GM10847 (cell line): ENCODE results near the gene KCTD5.
A peak's percentile ranks its signal among the peaks of the same experiment; 100 is the strongest.

Source experiments
- POLR2A ChIP-seq: IDR thresholded peaks from 2 replicates; pipeline ENCODE4 v1.6.1; 2011; ENCODE audit not compliant: insufficient read length; ENCODE audit errors: extremely low read depth

KCTD5 gene

GRCh38 chr16:2713985-2714774 lies 31.9 kb downstream of the KCTD5 start:
- no peak for TF ChIP-seq POLR2A

GRCh38 chr16:2715064-2715463 lies 32.7 kb downstream of the KCTD5 start:
- TF ChIP-seq POLR2A, result no peak

GRCh38 chr16:2715519-2715918 lies 33.2 kb downstream of the KCTD5 start:
- TF ChIP-seq POLR2A, result no peak

- no peak for TF ChIP-seq POLR2A
Measured at GRCh38 chr16:2715966-2716885, 33.9 kb downstream of the KCTD5 start.

- TF ChIP-seq POLR2A, result no peak
Measured at GRCh38 chr16:2716948-2717347, 34.6 kb downstream of the KCTD5 start.

- no peak for TF ChIP-seq POLR2A
Measured at GRCh38 chr16:2717383-2718263, 35.3 kb downstream of the KCTD5 start.

- no peak for TF ChIP-seq POLR2A
Measured at GRCh38 chr16:2719328-2720063, 37.2 kb downstream of the KCTD5 start.

GRCh38 chr16:2720064-2720457 lies 37.7 kb downstream of the KCTD5 start, which contains the start of gene PRSS27:
Gene PRSS27 (minus strand): TSS chr16:2720224. CDS start chr16:2720160, 64 bp downstream.
- no peak for TF ChIP-seq POLR2A

GRCh38 chr16:2720719-2721633 lies 38.7 kb downstream of the KCTD5 start:
- TF ChIP-seq POLR2A, result peak; percentile 77

- TF ChIP-seq POLR2A, result no peak
Measured at GRCh38 chr16:2724088-2724676, 41.9 kb downstream of the KCTD5 start.

- TF ChIP-seq POLR2A, result no peak
Measured at GRCh38 chr16:2724816-2725348, 42.6 kb downstream of the KCTD5 start.

GRCh38 chr16:2726923-2727322 lies 44.6 kb downstream of the KCTD5 start:
- TF ChIP-seq POLR2A, result no peak

- no peak for TF ChIP-seq POLR2A
Measured at GRCh38 chr16:2728034-2728433, 45.7 kb downstream of the KCTD5 start.
